HG02840 (cell line): Measurements from ENCODE around the gene RRP1.
"Not testable (repeated sequence)": the region's sequence is repeated elsewhere in the genome, so short reads cannot be mapped to it uniquely, and the experiment has no call there.

Experiments used
- ATAC-seq: cut with Tn5 transposase; IDR thresholded peaks from one replicate; pipeline ENCODE4 v1.9.1; 2021; ENCODE audit warnings: mild to moderate bottlenecking, moderate library complexity, moderate number of reproducible peaks; ENCODE audit not compliant: unreplicated experiment, low FRiP score

RRP1 gene

GRCh38 chr21:43814215-43815106, 25.1 kb downstream of the RRP1 start:
- no peak for ATAC-seq

- ATAC-seq, result no peak
These were observed 25.8 kb downstream of the RRP1 start for GRCh38 chr21:43815107-43815613.

GRCh38 chr21:43815991-43816390, 26.6 kb downstream of the RRP1 start:
- no peak for ATAC-seq

GRCh38 chr21:43816611-43817071, 27.3 kb downstream of the RRP1 start:
- ATAC-seq, result no peak

- no peak for ATAC-seq
These were observed 28.0 kb downstream of the RRP1 start for GRCh38 chr21:43817157-43818086.

- ATAC-seq, result no peak
These were observed 29.3 kb downstream of the RRP1 start for GRCh38 chr21:43818685-43819084.

- ATAC-seq, result no peak
These were observed 30.4 kb downstream of the RRP1 start for GRCh38 chr21:43819511-43820405.

- ATAC-seq, result no peak
These were observed 31.1 kb downstream of the RRP1 start for GRCh38 chr21:43820466-43820865.

GRCh38 chr21:43822166-43822565, 32.8 kb downstream of the RRP1 start:
- not testable (repeated sequence) for ATAC-seq

GRCh38 chr21:43822741-43823140, 33.4 kb downstream of the RRP1 start:
- ATAC-seq, result not testable (repeated sequence)

- no peak for ATAC-seq
These were observed 35.2 kb downstream of the RRP1 start for GRCh38 chr21:43824333-43825241.

- ATAC-seq, result no peak
These were observed 36.0 kb downstream of the RRP1 start for GRCh38 chr21:43825242-43825935.

- ATAC-seq, result no peak
These were observed 36.7 kb downstream of the RRP1 start for GRCh38 chr21:43825936-43826622.

- no peak for ATAC-seq
These were observed 37.2 kb downstream of the RRP1 start for GRCh38 chr21:43826623-43826974.

- no peak for ATAC-seq
These were observed 37.7 kb downstream of the RRP1 start for GRCh38 chr21:43827015-43827611.

GRCh38 chr21:43829161-43829560, 39.8 kb downstream of the RRP1 start:
- ATAC-seq, result no peak

- no peak for ATAC-seq
These were observed 40.3 kb downstream of the RRP1 start for GRCh38 chr21:43829575-43830119.
